Naive B cell (primary cell): ENCODE data around the gene ZNG1B. TPM values are rescaled to one million over a fixed set of nuclear protein-coding genes. Genes with fewer than 3 reads are reported as not detected.
"Not testable (repeated sequence)": the region's sequence is repeated elsewhere in the genome, so short reads cannot be mapped to it uniquely, and the experiment has no call there.

ENCODE experiments used
- ATAC-seq, 2 donors: fragments of 150-1000 bp; cut with Tn5 transposase; 2 replicates each; pipeline ENCODE4 v1.10.0; 2021; ENCODE audit warnings: low read depth in 2 of 2, mild to moderate bottlenecking in 2 of 2, moderate library complexity in 2 of 2
- DNase-seq: peaks from one replicate; pipeline ENCODE4 v3.0.0; 2022
- H3K27ac Mint-ChIP-seq, 6 donors: one replicate each; pipeline ENCODE4 v1.8.0; 2020 to 2022; ENCODE audit warnings: mild to moderate bottlenecking in 6 of 6, mixed read lengths in 6 of 6, moderate library complexity in 5 of 6, inconsistent platforms in 2 of 6
- H3K27me3 Mint-ChIP-seq, 3 donors: one replicate each; pipeline ENCODE4 v1.8.0; 2021 to 2022; ENCODE audit warnings: mixed read lengths in 3 of 3, mild to moderate bottlenecking in 1 of 3
- H3K36me3 Mint-ChIP-seq, 2 donors: one replicate each; pipeline ENCODE4 v1.8.0; 2020 to 2022; ENCODE audit warnings: mixed read lengths in 2 of 2, inconsistent platforms in 1 of 2, mild to moderate bottlenecking in 1 of 2
- H3K4me1 Mint-ChIP-seq, 3 donors: one replicate each; pipeline ENCODE4 v1.8.0; 2020 to 2022; ENCODE audit warnings: mixed read lengths in 3 of 3, inconsistent platforms in 1 of 3, mild to moderate bottlenecking in 1 of 3, moderate library complexity in 1 of 3
- H3K4me3 Mint-ChIP-seq, 8 donors: one replicate each; pipeline ENCODE4 v1.8.0; 2020 to 2022; ENCODE audit warnings: mild to moderate bottlenecking in 8 of 8, mixed read lengths in 8 of 8, moderate library complexity in 8 of 8, inconsistent platforms in 2 of 8
- H3K9me3 Mint-ChIP-seq, 7 donors: one replicate each; pipeline ENCODE4 v1.8.0; 2020 to 2022; ENCODE audit warnings: mixed read lengths in 7 of 7, mild to moderate bottlenecking in 5 of 7, inconsistent platforms in 2 of 7, moderate library complexity in 1 of 7
- polyA plus RNA-seq, 6 donors: library from polyadenylated mRNA; unstranded; fragments of 300-500 nt; fragmentation: Illumina TruSeq; gene quantifications; one replicate each; pipeline ENCODE4 v1.2.3, GENCODE V29; 2021; ENCODE audit warnings: low read depth in 6 of 6

The ZNG1B gene
- polyA plus RNA-seq, 6 donors from 2014 or later: 29.0 to 47.0 (median 34.0) TPM

DNA sequence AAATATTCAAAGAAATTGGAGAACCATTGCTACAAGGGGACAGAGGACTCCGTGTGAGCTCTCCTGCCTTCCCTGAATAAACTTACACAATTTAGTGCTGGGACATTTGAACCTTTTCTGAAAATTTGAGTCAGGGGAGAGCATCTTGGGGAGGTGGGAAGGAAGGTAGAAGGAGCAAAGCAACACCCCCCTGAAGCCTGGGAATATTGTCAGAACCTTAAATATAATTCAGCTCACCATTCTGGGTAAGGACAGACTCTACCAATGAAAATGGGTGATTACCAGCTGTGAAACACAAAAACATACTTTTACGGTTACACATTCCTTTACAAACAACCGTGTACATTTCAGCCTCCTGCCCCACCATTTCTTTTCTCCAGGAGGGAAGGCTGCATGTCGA is 60.9 kb downstream of the ZNG1B start, which contains the start of gene FOXD4L1:
TSS of gene FOXD4L1 (plus strand) at position 301 of the 400 bp plus-strand sequence. CDS start 592 bp downstream, outside the sequence.
- not testable (repeated sequence) for H3K9me3 Mint-ChIP-seq, DNase-seq, H3K27ac Mint-ChIP-seq, H3K36me3 Mint-ChIP-seq, ATAC-seq
- peak within 1 kb of the TSS in 7 of 8 donors; percentile 9 to 80 (median 45) for H3K4me3 Mint-ChIP-seq
- peaks cover 0 to 11% (median 5%) of the 10 kb centered on the region in 3 donors for H3K27me3 Mint-ChIP-seq
- H3K4me1 Mint-ChIP-seq: peaks cover 3 to 19% (median 6%) of the 10 kb centered on the region in 3 donors

GRCh38 chr2:113499019-113499885 is 61.8 kb downstream of the ZNG1B start:
- peak; percentile 12 for DNase-seq
- H3K27me3 Mint-ChIP-seq: peaks cover 0 to 11% (median 5%) of the 10 kb centered on the region in 3 donors
- H3K4me3 Mint-ChIP-seq: peak overlapping the region in 7 of 8 donors; percentile 9 to 80 (median 39)
- not testable (repeated sequence) for H3K36me3 Mint-ChIP-seq, H3K9me3 Mint-ChIP-seq, ATAC-seq
- H3K4me1 Mint-ChIP-seq: peaks cover 3 to 21% (median 6%) of the 10 kb centered on the region in 3 donors
- H3K27ac Mint-ChIP-seq: peak overlapping the region in 1 of 6 donors; percentile 62

- peaks cover 3 to 22% (median 6%) of the 10 kb centered on the region in 3 donors for H3K4me1 Mint-ChIP-seq
- not testable (repeated sequence) for H3K9me3 Mint-ChIP-seq, ATAC-seq, DNase-seq, H3K27ac Mint-ChIP-seq, H3K36me3 Mint-ChIP-seq
- H3K27me3 Mint-ChIP-seq: peaks cover 0 to 11% (median 5%) of the 10 kb centered on the region in 3 donors
- H3K4me3 Mint-ChIP-seq: peak overlapping the region in 6 of 8 donors; percentile 35 to 73 (median 40)
These were observed 62.6 kb downstream of the ZNG1B start for GRCh38 chr2:113499886-113500722.

DNA sequence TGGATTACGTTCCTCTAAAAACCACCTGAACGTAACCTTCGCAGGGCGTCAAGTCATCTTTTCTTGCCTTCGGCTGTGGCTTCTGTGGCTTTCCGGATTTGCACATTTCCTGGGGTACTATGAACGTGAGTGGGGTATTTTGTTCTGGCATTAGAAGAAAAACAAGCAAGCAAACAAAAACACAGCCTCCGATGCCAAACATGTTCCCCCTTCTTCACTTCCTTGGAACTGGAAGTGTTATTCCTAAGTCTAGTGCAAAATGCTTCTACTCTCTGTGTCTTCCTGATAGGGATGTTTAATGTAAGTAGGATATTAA is 63.2 kb downstream of the ZNG1B start:
- not testable (repeated sequence) for H3K27ac Mint-ChIP-seq, DNase-seq, H3K36me3 Mint-ChIP-seq, ATAC-seq, H3K9me3 Mint-ChIP-seq
- peaks cover 0 to 11% (median 5%) of the 10 kb centered on the region in 3 donors for H3K27me3 Mint-ChIP-seq
- peaks cover 3 to 22% (median 6%) of the 10 kb centered on the region in 3 donors for H3K4me1 Mint-ChIP-seq
- H3K4me3 Mint-ChIP-seq: peak overlapping the region in 5 of 8 donors; percentile 19 to 68 (median 37)

DNA sequence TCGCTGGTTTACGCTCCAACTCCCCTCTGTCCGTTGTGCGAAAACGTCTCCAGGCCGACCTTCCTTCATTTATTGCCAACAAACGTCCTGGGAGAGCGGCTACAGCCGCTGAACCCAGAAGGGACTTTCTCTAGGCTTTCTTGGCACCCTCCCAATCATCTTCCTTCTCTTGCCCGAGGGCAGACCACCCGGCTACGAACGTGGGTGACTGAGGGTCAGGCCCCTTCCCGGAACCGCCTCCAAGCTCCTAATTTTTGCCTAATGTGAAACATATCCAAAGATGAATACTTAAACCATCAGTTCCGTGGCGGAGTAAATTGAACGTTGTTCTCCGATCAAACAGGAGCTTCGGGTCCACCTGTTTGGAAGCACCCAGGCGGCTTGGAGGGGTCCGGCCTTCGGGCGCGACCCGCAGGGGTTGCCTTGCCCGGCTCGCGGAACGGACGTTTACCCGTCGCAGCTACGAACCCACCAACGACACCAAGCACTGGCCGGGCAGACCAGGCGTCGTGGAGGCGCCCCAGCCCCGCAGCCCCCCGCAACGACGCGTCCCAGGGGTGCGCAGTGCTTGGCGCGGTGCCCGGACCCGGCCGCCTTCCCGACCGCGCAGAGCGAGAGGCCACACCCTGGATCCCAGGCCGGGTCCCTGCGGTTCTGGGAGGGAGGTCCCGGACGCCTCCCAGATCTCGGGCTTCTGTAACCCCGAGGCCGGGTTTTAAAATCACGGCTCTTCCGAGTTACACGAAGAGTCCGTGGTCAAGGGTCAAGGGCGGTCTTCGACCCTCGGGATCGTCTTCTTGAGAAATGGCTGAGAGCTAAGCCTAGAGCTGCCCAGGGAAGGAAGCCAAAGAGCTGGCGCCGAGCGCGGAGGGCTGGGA is 65.0 kb downstream of the ZNG1B start:
- ATAC-seq: peak in 1 of 2 donors; percentile 13
- peaks cover 3 to 22% (median 6%) of the 10 kb centered on the region in 3 donors for H3K4me1 Mint-ChIP-seq
- not testable (repeated sequence) for DNase-seq, H3K36me3 Mint-ChIP-seq, H3K9me3 Mint-ChIP-seq
- H3K27me3 Mint-ChIP-seq: peaks cover 0 to 12% (median 5%) of the 10 kb centered on the region in 3 donors
- H3K4me3 Mint-ChIP-seq: peak overlapping the region in 7 of 8 donors; percentile 67 to 87 (median 74)
- peak overlapping the region in 5 of 6 donors; percentile 39 to 83 (median 78) for H3K27ac Mint-ChIP-seq

DNA sequence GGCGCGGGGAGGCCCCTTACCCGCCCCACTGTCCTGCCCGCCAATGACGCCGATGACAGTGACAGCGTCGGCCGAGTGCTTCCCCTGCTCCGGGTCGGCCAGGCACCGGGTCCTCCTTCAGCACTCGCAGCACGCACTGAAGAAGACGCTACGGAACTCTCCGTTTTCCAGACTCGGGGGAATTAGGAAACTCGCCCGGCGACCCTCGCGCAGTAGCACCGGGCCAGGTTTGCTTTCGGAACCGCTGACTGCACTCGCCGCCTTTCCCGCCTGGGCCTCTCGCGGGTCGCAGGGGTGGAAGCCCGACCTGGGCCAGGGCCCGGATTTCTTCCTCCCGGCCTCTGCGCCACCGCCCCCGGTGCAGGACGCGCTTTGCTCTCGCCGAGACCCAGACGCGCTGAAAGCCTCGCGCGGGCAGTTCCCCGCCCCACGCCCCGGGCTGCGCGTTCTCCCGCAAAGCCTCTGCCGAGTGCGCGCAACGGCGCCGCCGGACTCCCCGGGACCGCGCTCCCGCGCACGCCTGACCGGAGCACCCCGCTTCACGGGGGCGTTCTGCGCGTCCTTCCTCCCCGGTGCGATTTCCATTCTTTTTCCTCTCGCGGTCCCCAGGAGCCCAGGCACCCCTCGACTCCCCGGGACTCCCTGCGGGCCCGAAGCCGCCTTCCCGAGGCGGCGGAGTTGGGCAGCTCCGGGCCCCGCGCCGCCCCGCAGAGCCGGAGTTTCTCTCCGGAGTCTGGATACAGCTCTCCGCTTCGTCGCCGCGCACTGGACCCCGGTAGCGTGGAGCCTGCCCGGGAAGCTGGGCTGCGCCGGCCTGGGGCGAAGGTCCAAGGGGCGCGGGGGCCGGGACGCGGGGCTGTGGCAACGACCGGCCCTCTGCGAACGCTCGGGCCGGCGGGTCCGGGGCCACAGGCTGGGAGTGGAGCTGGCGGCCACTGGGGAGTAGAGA is 65.9 kb downstream of the ZNG1B start:
- DNase-seq: peak; percentile 7
- H3K27ac Mint-ChIP-seq: peak overlapping the region in 2 of 6 donors; percentile 23 to 39
- H3K27me3 Mint-ChIP-seq: peaks cover 0 to 14% (median 9%) of the 10 kb centered on the region in 3 donors
- not testable (repeated sequence) for H3K9me3 Mint-ChIP-seq, H3K36me3 Mint-ChIP-seq
- H3K4me3 Mint-ChIP-seq: peak overlapping the region in 7 of 8 donors; percentile 67 to 87 (median 70)
- peak; percentile 80 for ATAC-seq
- H3K4me1 Mint-ChIP-seq: peaks cover 3 to 21% (median 11%) of the 10 kb centered on the region in 3 donors

DNA sequence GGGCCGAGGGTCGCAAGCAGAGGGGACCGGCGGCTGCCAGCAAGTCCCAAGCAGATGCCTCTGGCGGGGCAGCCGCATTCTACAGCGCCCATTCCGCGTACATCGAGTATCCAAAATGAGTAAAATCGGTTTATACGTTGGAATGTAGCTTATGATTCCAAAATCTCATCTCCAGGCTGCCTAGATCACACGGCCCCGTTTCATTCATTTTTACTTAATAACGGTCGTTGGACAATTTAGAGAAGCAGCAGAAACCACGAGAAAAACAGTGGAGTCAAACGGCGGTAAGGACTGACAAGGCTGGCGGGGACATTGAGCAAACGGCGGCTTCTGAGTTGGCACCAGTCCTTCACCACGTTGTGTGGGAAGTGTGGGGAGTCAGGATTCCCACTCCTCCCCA is 66.6 kb downstream of the ZNG1B start:
- ATAC-seq, H3K36me3 Mint-ChIP-seq, DNase-seq, H3K27ac Mint-ChIP-seq, H3K9me3 Mint-ChIP-seq: not testable (repeated sequence)
- Mint-ChIP-seq H3K4me1 (peaks cover 3 to 16% (median 11%) of the 10 kb centered on the region in 3 donors), H3K4me3 (peak overlapping the region in 7 of 8 donors; percentile 19 to 73 (median 56)), H3K27me3 (peaks cover 0 to 18% (median 9%) of the 10 kb centered on the region in 3 donors)

- not testable (repeated sequence) for H3K27ac Mint-ChIP-seq, DNase-seq, ATAC-seq, H3K9me3 Mint-ChIP-seq, H3K4me1 Mint-ChIP-seq, H3K4me3 Mint-ChIP-seq, H3K36me3 Mint-ChIP-seq
- peaks cover 7 to 27% (median 11%) of the 10 kb centered on the region in 3 donors for H3K27me3 Mint-ChIP-seq
These were observed 70.1 kb downstream of the ZNG1B start for GRCh38 chr2:113507394-113508140.

GRCh38 chr2:113508187-113508586 is 70.7 kb downstream of the ZNG1B start:
- not testable (repeated sequence) for H3K36me3 Mint-ChIP-seq, DNase-seq, H3K9me3 Mint-ChIP-seq, ATAC-seq, H3K4me1 Mint-ChIP-seq, H3K4me3 Mint-ChIP-seq, H3K27ac Mint-ChIP-seq
- peaks cover 9 to 27% (median 11%) of the 10 kb centered on the region in 3 donors for H3K27me3 Mint-ChIP-seq

DNA sequence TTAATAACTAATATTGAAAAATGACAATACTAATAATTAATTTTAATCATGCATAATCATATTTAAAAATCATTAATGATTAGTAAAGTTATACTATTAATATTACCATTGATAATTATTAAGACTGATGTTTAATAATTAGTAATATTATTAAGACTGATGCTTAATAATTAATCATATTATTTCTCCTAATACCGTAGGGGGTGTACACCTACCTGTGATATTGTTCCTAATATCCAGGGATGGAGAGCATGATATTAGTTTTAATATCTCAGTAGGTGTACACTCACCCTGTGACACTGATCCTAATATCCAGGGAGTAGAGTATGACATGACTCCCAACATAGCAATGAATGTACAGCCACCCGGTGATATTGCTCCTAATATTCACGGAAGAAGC is 73.4 kb downstream of the ZNG1B start:
- ATAC-seq: not testable (repeated sequence)

DNA sequence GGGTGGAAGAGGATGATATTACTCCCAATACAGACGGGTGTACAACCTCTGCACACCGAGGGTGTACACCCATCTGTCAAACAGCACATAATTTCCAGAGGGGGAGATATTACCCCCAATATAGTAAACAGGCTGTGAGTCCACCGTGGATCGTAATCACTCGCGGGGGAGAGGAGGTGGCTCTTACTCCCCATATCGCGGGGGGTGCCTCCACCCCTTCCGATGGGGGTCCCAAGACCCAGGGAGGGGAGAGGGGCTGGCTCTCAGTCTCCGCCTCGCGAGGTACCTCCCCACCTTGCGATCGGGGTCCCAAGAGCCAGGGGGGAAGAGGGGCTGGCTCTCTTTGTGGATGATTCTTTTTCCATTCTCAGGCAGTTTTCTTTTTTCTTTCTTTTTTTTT is 74.4 kb downstream of the ZNG1B start:
- H3K4me1 Mint-ChIP-seq, DNase-seq, ATAC-seq, H3K36me3 Mint-ChIP-seq, H3K4me3 Mint-ChIP-seq, H3K27ac Mint-ChIP-seq, H3K9me3 Mint-ChIP-seq: not testable (repeated sequence)
- H3K27me3 Mint-ChIP-seq: peaks cover 15 to 27% (median 23%) of the 10 kb centered on the region in 3 donors

More for the DNA sequence above, 73.4 kb downstream of the ZNG1B start:
- not testable (repeated sequence) for H3K27ac Mint-ChIP-seq, H3K4me3 Mint-ChIP-seq, H3K36me3 Mint-ChIP-seq, H3K4me1 Mint-ChIP-seq, DNase-seq, H3K9me3 Mint-ChIP-seq
- H3K27me3 Mint-ChIP-seq: peaks cover 15 to 27% (median 23%) of the 10 kb centered on the region in 3 donors
